ENCODE measurements around the gene EFNA5.

The EFNA5 gene

DNA sequence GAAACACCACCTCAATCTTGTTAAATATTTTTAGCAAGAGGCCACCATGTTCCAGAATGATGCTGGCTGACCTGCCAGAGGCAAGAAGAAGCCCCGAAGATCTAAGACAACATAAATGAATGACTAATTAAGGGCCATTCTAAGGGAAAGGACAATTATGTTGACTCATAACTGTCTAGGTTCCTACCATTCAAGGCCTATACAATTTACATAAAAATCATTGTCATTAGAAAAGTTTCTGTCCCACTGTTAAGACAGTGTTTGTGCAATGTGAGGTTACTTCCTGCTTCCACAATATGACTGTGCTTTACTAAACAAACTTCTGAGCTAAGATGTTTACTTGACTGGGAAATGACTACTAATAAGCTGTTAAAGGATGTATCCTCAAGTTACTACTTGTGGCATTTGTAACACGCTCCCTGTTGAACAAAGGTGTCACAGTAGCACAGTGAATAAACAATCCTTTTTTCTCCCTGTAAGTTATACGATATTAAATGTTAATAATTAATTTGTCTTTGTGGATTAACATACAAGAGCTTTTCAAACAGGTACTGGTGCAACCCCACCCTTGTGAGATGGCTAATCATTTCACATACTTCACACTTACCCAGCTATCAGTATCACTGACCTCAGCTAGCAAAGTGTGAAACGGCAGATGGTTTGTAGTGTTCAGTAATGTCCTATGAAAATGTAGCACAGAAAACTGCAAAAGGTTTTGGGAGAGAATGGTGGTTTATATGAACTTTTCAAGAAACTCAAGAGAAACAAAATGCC, 195.8 kb downstream of the EFNA5 start:
- Mint-ChIP-seq H3K27ac (no peak overlapping the region), H3K4me3 (no peak overlapping the region), H3K4me1 (no peaks in the 10 kb centered on the region), H3K9me3 (no peaks in the 10 kb centered on the region), H3K27me3 (no peaks in the 10 kb centered on the region), H3K36me3 (no peaks in the 10 kb centered on the region)
- DNase-seq = no peak
- no peak for ATAC-seq (replicated peaks)

DNA sequence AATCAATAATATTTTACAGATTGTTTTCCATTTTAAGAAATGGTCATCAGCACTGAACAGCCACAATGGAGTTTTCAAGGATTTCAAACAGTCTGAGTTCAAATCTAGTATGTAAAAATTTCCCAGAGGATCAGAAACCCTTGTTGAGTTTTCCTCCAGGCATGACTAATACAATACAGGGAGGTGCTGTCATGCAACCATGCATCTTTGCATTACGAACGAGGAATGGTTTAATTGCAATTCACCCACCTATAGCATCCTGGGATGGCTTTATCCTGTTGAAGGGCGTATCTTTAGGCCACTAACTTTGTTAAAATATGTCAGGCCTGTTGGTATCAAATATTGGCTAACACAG, 196.4 kb downstream of the EFNA5 start:
- H3K27ac Mint-ChIP-seq = no peak overlapping the region
- no peaks in the 10 kb centered on the region for H3K36me3 Mint-ChIP-seq
- peaks cover 0 to 5% of the 10 kb centered on the region in 2 donors for H3K4me1 Mint-ChIP-seq
- no peak for ATAC-seq (replicated peaks)
- no peaks in the 10 kb centered on the region for H3K27me3 Mint-ChIP-seq
- no peaks in the 10 kb centered on the region for H3K9me3 Mint-ChIP-seq
- H3K4me3 Mint-ChIP-seq = no peak overlapping the region
- no peak for DNase-seq

- Mint-ChIP-seq H3K36me3 (no peaks in the 10 kb centered on the region), H3K4me1 (peaks cover 2 to 10% of the 10 kb centered on the region in 2 donors), H3K9me3 (no peaks in the 10 kb centered on the region), H3K4me3 (no peak overlapping the region), H3K27me3 (no peaks in the 10 kb centered on the region), H3K27ac (no peak overlapping the region)
- DNase-seq (no peak), ATAC-seq (replicated peaks) (no peak)
Observed at GRCh38 chr5:107472620-107473064, 198.1 kb downstream of the EFNA5 start.

GRCh38 chr5:107470295-107470582, 200.5 kb downstream of the EFNA5 start:
- ATAC-seq (replicated peaks) = no peak
- H3K36me3 Mint-ChIP-seq = no peaks in the 10 kb centered on the region
- peaks cover 2 to 10% of the 10 kb centered on the region in 2 donors for H3K4me1 Mint-ChIP-seq
- H3K9me3 Mint-ChIP-seq = no peaks in the 10 kb centered on the region
- H3K27me3 Mint-ChIP-seq = no peaks in the 10 kb centered on the region
- no peak overlapping the region for H3K27ac Mint-ChIP-seq
- DNase-seq = no peak
- no peak overlapping the region for H3K4me3 Mint-ChIP-seq

DNA sequence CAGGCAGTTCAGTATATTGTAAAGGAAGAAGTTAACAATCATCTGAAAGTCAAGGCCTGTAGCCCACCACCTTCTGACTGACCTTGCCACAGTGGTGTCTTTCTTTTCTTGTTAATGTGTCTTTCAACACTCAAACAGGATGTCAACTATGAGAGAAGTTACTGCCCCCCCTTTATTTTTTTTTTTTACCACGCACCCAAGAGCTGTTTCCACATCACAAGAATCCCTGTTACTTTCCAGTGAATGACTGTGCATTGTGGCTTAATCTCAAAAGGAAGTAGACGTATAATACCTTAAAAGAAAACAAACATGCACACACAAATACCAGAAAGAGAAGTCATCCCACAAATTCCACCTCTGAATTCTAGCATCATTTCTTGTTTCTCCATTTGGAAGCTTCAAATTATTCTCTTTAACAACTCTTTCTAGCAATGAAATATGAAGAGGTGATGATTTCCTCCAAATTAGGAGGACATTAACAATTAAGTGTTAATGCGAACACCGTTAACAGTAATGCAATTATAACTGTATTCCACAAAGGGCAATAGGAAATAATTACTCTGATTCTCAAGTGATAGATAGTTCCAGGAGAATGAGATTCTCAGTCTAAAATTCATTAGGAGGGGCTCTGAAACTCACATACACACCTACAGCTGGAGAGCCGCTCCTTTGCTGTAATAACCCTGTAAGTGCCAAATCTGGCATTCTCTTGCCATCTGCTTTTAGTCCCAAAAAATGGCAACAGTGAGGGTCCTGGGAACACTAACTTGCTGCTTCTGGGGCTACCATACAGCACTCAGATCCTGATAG, 201.0 kb downstream of the EFNA5 start:
- no peaks in the 10 kb centered on the region for H3K36me3 Mint-ChIP-seq
- H3K4me3 Mint-ChIP-seq = no peak overlapping the region
- no peaks in the 10 kb centered on the region for H3K9me3 Mint-ChIP-seq
- no peaks in the 10 kb centered on the region for H3K27me3 Mint-ChIP-seq
- DNase-seq (no peak), ATAC-seq (replicated peaks) (no peak)
- no peak overlapping the region for H3K27ac Mint-ChIP-seq
- H3K4me1 Mint-ChIP-seq = peaks cover 2 to 12% of the 10 kb centered on the region in 2 donors

DNA sequence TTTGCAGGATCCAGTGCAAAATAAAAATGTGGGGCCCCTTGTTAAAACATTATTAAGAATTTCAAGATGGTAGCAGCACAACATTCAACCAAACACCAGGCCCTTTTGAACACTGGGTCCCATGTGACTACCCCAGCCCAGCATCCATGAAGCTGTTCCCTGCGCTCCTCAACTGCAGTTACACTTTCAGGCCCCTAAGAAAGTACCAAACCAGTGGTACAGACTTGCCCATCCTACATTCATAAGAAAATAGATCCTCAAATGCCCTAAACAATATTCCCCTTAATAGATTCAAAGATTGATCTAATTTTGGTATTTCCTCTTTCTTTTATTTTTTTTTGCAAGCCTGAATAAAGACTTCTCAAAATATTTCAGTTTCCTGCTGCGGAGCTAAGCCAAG, 201.7 kb downstream of the EFNA5 start:
- no peak for DNase-seq
- Mint-ChIP-seq H3K4me3 (no peak overlapping the region), H3K36me3 (no peaks in the 10 kb centered on the region), H3K9me3 (no peaks in the 10 kb centered on the region), H3K27ac (no peak overlapping the region), H3K27me3 (no peaks in the 10 kb centered on the region), H3K4me1 (peaks cover 2 to 17% of the 10 kb centered on the region in 2 donors)
- no peak for ATAC-seq (replicated peaks)

GRCh38 chr5:107468276-107468675, 202.5 kb downstream of the EFNA5 start:
- no peak overlapping the region for H3K4me3 Mint-ChIP-seq
- DNase-seq (no peak), ATAC-seq (replicated peaks) (no peak)
- H3K36me3 Mint-ChIP-seq = no peaks in the 10 kb centered on the region
- H3K27ac Mint-ChIP-seq = no peak overlapping the region
- no peaks in the 10 kb centered on the region for H3K9me3 Mint-ChIP-seq
- H3K4me1 Mint-ChIP-seq = peaks cover 2 to 17% of the 10 kb centered on the region in 2 donors
- H3K27me3 Mint-ChIP-seq = no peaks in the 10 kb centered on the region

DNA sequence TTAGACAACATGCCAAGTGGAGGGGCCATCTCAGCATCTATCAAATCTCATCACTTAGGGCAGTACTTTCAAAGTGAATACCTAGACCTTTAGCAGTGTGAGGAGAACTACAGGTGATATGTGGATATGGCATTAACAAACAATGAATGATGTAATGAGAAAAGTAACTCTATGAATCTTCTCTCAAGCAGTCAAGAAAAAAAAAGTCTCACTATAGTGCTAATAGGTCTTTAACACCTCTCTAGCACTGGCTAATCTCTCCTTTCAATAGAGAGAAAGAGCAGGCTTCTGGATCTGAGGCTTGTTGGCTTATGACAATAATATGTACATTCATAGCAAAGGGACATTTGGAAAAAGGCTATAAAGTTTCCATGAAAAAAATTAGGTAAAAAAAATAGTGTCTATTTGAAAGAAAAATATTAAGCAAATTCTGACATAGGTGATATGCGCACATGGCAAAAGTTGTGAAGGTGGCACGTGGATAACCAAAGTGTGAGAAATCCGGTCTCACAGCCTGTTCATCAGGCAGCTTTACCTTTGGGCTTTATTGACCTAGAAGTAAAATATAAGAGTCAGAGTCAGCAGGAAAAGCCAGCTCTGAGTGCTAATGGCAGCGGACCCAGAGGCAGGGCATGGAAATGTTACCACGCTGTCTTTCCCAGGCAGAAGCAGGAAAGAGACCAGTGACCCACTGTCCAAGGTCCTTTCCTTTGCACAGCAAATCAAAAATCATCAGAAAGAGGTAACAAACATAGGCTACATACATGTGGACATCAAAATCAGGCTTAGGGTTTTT, 203.4 kb downstream of the EFNA5 start:
- Mint-ChIP-seq H3K36me3 (no peaks in the 10 kb centered on the region), H3K4me1 (peaks cover 2 to 17% of the 10 kb centered on the region in 2 donors), H3K27me3 (no peaks in the 10 kb centered on the region), H3K27ac (no peak overlapping the region), H3K9me3 (no peaks in the 10 kb centered on the region), H3K4me3 (no peak overlapping the region)
- ATAC-seq (replicated peaks) (no peak), DNase-seq (no peak)

- no peak for ATAC-seq (replicated peaks)
- H3K9me3 Mint-ChIP-seq = no peaks in the 10 kb centered on the region
- peaks cover 0 to 2% of the 10 kb centered on the region in 2 donors for H3K27me3 Mint-ChIP-seq
- no peaks in the 10 kb centered on the region for H3K36me3 Mint-ChIP-seq
- no peak overlapping the region for H3K27ac Mint-ChIP-seq
- H3K4me1 Mint-ChIP-seq = peaks cover 2 to 17% of the 10 kb centered on the region in 2 donors
- no peak for DNase-seq
- H3K4me3 Mint-ChIP-seq = no peak overlapping the region
Observed at GRCh38 chr5:107466233-107466769, 204.4 kb downstream of the EFNA5 start.

DNA sequence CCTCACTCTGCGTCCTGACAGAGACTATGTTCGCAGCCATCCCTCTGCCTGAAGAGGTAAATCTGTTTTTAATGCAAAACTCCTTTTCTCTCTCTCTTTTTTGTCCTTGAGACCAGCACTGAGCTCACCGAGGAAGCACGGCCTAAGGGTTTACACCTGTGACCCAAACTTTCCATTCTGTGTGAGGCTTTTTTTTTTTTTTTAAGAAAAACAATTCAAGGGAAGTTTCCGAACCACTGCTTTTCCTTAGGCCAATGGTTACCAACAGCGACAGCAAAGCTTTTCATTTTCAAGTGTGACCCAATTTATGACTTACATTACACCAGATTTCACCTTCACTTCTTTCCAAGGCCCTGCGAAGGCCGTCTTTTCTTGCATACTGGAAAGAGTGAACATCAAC, 205.9 kb downstream of the EFNA5 start:
- Mint-ChIP-seq H3K27me3 (peaks cover 0 to 4% of the 10 kb centered on the region in 2 donors), H3K9me3 (no peaks in the 10 kb centered on the region), H3K27ac (no peak overlapping the region), H3K4me1 (peaks cover 2 to 17% of the 10 kb centered on the region in 2 donors), H3K36me3 (no peaks in the 10 kb centered on the region), H3K4me3 (no peak overlapping the region)
- no peak for ATAC-seq (replicated peaks)
- no peak for DNase-seq

DNA sequence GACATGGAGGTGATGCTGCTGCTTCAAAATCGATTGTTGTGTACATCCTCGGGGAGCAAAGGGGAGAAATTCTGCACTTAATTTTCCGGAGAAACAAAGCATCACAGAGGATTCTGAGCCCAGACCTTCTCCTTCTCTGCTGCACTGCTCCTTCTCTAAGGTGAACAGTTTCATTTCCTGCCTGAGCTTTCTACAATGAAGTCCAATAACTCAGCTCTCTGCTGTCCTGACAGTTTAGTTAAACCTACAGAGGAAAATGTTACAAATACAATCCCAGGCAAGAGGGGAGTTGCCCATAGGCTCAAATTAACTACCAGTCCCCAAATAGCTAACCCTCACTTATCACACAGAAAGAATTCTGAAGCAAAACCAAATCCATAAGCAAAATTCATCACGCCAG, 206.3 kb downstream of the EFNA5 start:
- no peak for ATAC-seq (replicated peaks)

GRCh38 chr5:107463731-107464130, 207.0 kb downstream of the EFNA5 start:
- Mint-ChIP-seq H3K9me3 (no peaks in the 10 kb centered on the region), H3K27ac (no peak overlapping the region), H3K27me3 (peaks cover 4 to 5% of the 10 kb centered on the region in 2 donors), H3K4me1 (peaks cover 0 to 7% of the 10 kb centered on the region in 2 donors), H3K4me3 (no peak overlapping the region), H3K36me3 (no peaks in the 10 kb centered on the region)
- ATAC-seq (replicated peaks) (no peak), DNase-seq (no peak)

More for the DNA sequence above, 206.3 kb downstream of the EFNA5 start:
- no peak overlapping the region for H3K27ac Mint-ChIP-seq
- H3K4me3 Mint-ChIP-seq = no peak overlapping the region
- H3K36me3 Mint-ChIP-seq = no peaks in the 10 kb centered on the region
- no peak for DNase-seq
- H3K9me3 Mint-ChIP-seq = no peaks in the 10 kb centered on the region
- peaks cover 2 to 13% of the 10 kb centered on the region in 2 donors for H3K4me1 Mint-ChIP-seq
- H3K27me3 Mint-ChIP-seq = peaks cover 2 to 4% of the 10 kb centered on the region in 2 donors

GRCh38 chr5:107461770-107462169, 209.0 kb downstream of the EFNA5 start:
- H3K4me1 Mint-ChIP-seq = peaks cover 0 to 7% of the 10 kb centered on the region in 2 donors
- H3K9me3 Mint-ChIP-seq = no peaks in the 10 kb centered on the region
- no peak for DNase-seq
- no peak for ATAC-seq (replicated peaks)
- peaks cover 4 to 5% of the 10 kb centered on the region in 2 donors for H3K27me3 Mint-ChIP-seq
- no peak overlapping the region for H3K4me3 Mint-ChIP-seq
- H3K27ac Mint-ChIP-seq = no peak overlapping the region
- H3K36me3 Mint-ChIP-seq = no peaks in the 10 kb centered on the region

- H3K4me3 Mint-ChIP-seq = no peak overlapping the region
- H3K4me1 Mint-ChIP-seq = peaks cover 0 to 7% of the 10 kb centered on the region in 2 donors
- no peak overlapping the region for H3K27ac Mint-ChIP-seq
- no peak for DNase-seq
- no peaks in the 10 kb centered on the region for H3K36me3 Mint-ChIP-seq
- no peaks in the 10 kb centered on the region for H3K9me3 Mint-ChIP-seq
- no peak for ATAC-seq (replicated peaks)
- peaks cover 4 to 5% of the 10 kb centered on the region in 2 donors for H3K27me3 Mint-ChIP-seq
Observed at GRCh38 chr5:107460789-107461188, 209.9 kb downstream of the EFNA5 start.
